Stimulated activated CD4-positive, alpha-beta T cell treated with anti-CD3 and anti-CD28 coated beads, Interleukin-2, amount 100 ng/mL, for 4 hours (primary cell): ENCODE results near the gene HMGN5.

Experiments
- DNase-seq: peaks from one replicate; pipeline ENCODE4 v3.0.0-alpha.2; 2020; ENCODE audit warnings: low read depth

Gene HMGN5

GRCh38 chrX:81120258-81120935 is 81.3 kb downstream of the HMGN5 start:
- no peak for DNase-seq

- no peak for DNase-seq
Observed at GRCh38 chrX:81114757-81115156, 87.0 kb downstream of the HMGN5 start.

GRCh38 chrX:81110286-81110685 is 91.4 kb downstream of the HMGN5 start:
- DNase-seq, result no peak

GRCh38 chrX:81082649-81083048 is 119.1 kb downstream of the HMGN5 start:
- DNase-seq, result no peak
